Upper lobe of left lung (tissue), 4 donors: ENCODE results near the gene TGFB1I1.

Experiments
- CTCF ChIP-seq, 6 experiments: fragments of 450-650 bp in 4 of 6; fragments of 200-600 bp in 2 of 6; sonication (generic) in 2 of 6; IDR thresholded peaks; one replicate each; pipeline ENCODE4 v1.5.1; 2016 to 2019; ENCODE audit warnings: antibody characterized with exemption in 6 of 6
- EP300 ChIP-seq, 4 donors: sonication (generic); formaldehyde crosslinking; IDR thresholded peaks; one replicate each; pipeline ENCODE4 v1.5.1; 2017; ENCODE audit warnings: antibody characterized with exemption in 4 of 4, control low read depth in 2 of 4

- no peak for TF ChIP-seq CTCF (IDR thresholded peaks at IDR 0.05)
- TF ChIP-seq EP300 (IDR thresholded peaks at IDR 0.05) = no peak
Observed at GRCh38 chr16:31480851-31481536, 9.0 kb downstream of the TGFB1I1 start.
